K562 (cell line): Measurements from ENCODE around the gene CACNA2D4. TPM values are rescaled to one million over a fixed set of nuclear protein-coding genes. Genes with fewer than 3 reads are reported as not detected.

Experiments
- ATAC-seq: fragments of 200-7000 bp; cut with Tn5 transposase; 3 replicates; pipeline ENCODE4 v1.9.1; 2020; ENCODE audit warnings: moderate library complexity
- BruUV-seq: library from RNA; stranded (reverse); fragments of 400-500 nt; replicated peaks from 2 replicates; lab custom pipeline; 2021; lab: Mats Ljungman, UMichigan
- CTCF ChIA-PET: fragments of 300-600 bp; formaldehyde crosslinking; extraction: SDS; loops from one replicate; lab custom pipeline; 2021; ENCODE audit warnings: low intra/inter-chr PET ratio; lab: Yijun Ruan, JAX
- POLR2A ChIA-PET: fragments of 300-600, 350-650 bp; sonication (Branson Sonifier 250); formaldehyde crosslinking; extraction: SDS; loops from one replicate; lab custom pipeline; 2021; ENCODE audit warnings: antibody characterized with exemption, inconsistent platforms; lab: Yijun Ruan, JAX
- DNase-seq, 4 experiments: peaks; one replicate each; pipeline versions ENCODE4 v3.0.0 to v3.0.0-alpha.2; 2011 to 2018; ENCODE audit warnings: low spot score in 3 of 4, mixed read lengths in 3 of 4; ENCODE audit errors: extremely low read depth in 1 of 4
- FAIRE-seq: peaks from 2 replicates; lab custom pipeline; 2011; peaks lifted over from hg19 to GRCh38; lab: Jason Lieb, UNC
- H2AFZ ChIP-seq: 2 replicates; pipeline ENCODE4 v1.6.0; 2011; ENCODE audit warnings: low read depth, low read length, control low read depth, inconsistent platforms
- H3K27ac ChIP-seq: fragments of 200-600 bp; 3 replicates; pipeline ENCODE4 v1.8.0; 2011; ENCODE audit warnings: low read depth, mild to moderate bottlenecking, control low read depth, inconsistent platforms, low read length, moderate library complexity, mixed read lengths; ENCODE audit errors: extremely low read depth
- H3K27me3 ChIP-seq, 2 experiments: fragments of 300-600 bp in 1 of 2; 2 replicates in 1 of 2; 3 replicates in 1 of 2; pipeline versions ENCODE4 v1.6.0 to v1.8.0; 2011; ENCODE audit warnings: inconsistent platforms in 2 of 2, low read length in 2 of 2, mild to moderate bottlenecking in 1 of 2, mixed read lengths in 1 of 2, moderate library complexity in 1 of 2; ENCODE audit not compliant: control insufficient read depth in 2 of 2, insufficient read depth in 2 of 2
- H3K36me3 ChIP-seq: fragments of 300-600 bp; 3 replicates; pipeline ENCODE4 v1.8.0; 2011; ENCODE audit warnings: mild to moderate bottlenecking, low read length, inconsistent platforms; ENCODE audit not compliant: control insufficient read depth, insufficient read depth
- H3K4me1 ChIP-seq, 2 experiments: fragments of 200-600 bp in 1 of 2; replicated peaks in 1 of 2; 2 replicates in 1 of 2; 3 replicates in 1 of 2; pipeline versions ENCODE4 v1.5.1 to v1.8.0; 2011; ENCODE audit warnings: inconsistent platforms in 2 of 2, low read length in 2 of 2, mild to moderate bottlenecking in 1 of 2, mixed read lengths in 1 of 2, moderate library complexity in 1 of 2; ENCODE audit not compliant: control insufficient read depth in 2 of 2, insufficient read depth in 2 of 2
- H3K4me2 ChIP-seq: 2 replicates; pipeline ENCODE4 v1.6.1; 2011; ENCODE audit warnings: low read length, control low read depth, inconsistent platforms, mixed read lengths; ENCODE audit not compliant: insufficient read depth
- H3K4me3 ChIP-seq: fragments of 200-600 bp; sonication (generic), shearing (Covaris generic); 2 replicates; pipeline ENCODE4 v1.5.1; 2016; ENCODE audit warnings: control low read depth, inconsistent platforms
- H3K79me2 ChIP-seq: fragments of 200-600 bp; 3 replicates; pipeline ENCODE4 v1.8.0; 2011; ENCODE audit warnings: low read length, inconsistent platforms; ENCODE audit not compliant: control insufficient read depth, insufficient read depth
- H3K9ac ChIP-seq, 2 experiments: 2 replicates each; pipeline versions ENCODE4 v1.6.0 to v1.6.1; 2011; ENCODE audit warnings: low read depth in 2 of 2, low read length in 2 of 2, control low read depth in 1 of 2, inconsistent platforms in 1 of 2, mild to moderate bottlenecking in 1 of 2, mixed read lengths in 1 of 2; ENCODE audit not compliant: insufficient read depth in 1 of 2
- H3K9me1 ChIP-seq: one replicate; pipeline ENCODE4 v1.6.0; 2011; ENCODE audit warnings: inconsistent platforms, mild to moderate bottlenecking, low read length, moderate library complexity; ENCODE audit not compliant: control insufficient read depth, insufficient read depth
- H3K9me3 ChIP-seq: replicated peaks from 2 replicates; pipeline ENCODE4 v1.5.1; 2011; ENCODE audit warnings: low read depth, low read length, inconsistent platforms; ENCODE audit not compliant: control insufficient read depth, insufficient read depth
- H4K20me1 ChIP-seq: replicated peaks from 2 replicates; pipeline ENCODE4 v1.6.1; 2011; ENCODE audit warnings: low read length, inconsistent platforms, mixed read lengths; ENCODE audit not compliant: control insufficient read depth, insufficient read depth
- ATF1 ChIP-seq, 2 experiments: fragments of 450-650 bp in 1 of 2; IDR thresholded peaks; 2 replicates each; pipeline ENCODE4 v1.6.1; 2016; ENCODE audit warnings: missing compliant biosample characterization in 1 of 2, missing genetic modification characterization in 1 of 2
- BRF1 ChIP-seq: IDR thresholded peaks from 3 replicates; pipeline ENCODE4 v1.6.1; 2011; ENCODE audit warnings: borderline replicate concordance, mild to moderate bottlenecking; ENCODE audit not compliant: insufficient read length; ENCODE audit errors: extremely low read depth
- FOXJ2 ChIP-seq: fragments of 200-800 bp; sonication (Bioruptor generic); IDR thresholded peaks from 2 replicates; pipeline ENCODE4 v1.6.1; 2016; ENCODE audit warnings: missing genetic modification characterization, missing compliant biosample characterization
- MAFK ChIP-seq: IDR thresholded peaks from 2 replicates; pipeline ENCODE4 v1.6.1; 2011; ENCODE audit warnings: low read length, improper control_type of control experiment
- TSC22D4 ChIP-seq: fragments of 450-650 bp; IDR thresholded peaks from 2 replicates; pipeline ENCODE4 v1.6.1; 2016; ENCODE audit warnings: missing genetic modification characterization, missing biosample characterization, control low read depth
- WGBS: fragments of 100-300 bp; shearing (Covaris generic); methylation state at CpG from one replicate; pipeline ENCODE4 v1.1.6; 2016; ENCODE audit warnings: low coverage, mixed read lengths; ENCODE audit not compliant: insufficient coverage; ENCODE audit errors: missing lambda C conversion rate; 5-methylcytosine and 5-hydroxymethylcytosine counted together
- in situ Hi-C: fragments of 300-500 bp; cut with MboI; formaldehyde crosslinking; loops from 4 replicates; pipeline ENCODE4 v1.15.0; 2018; ENCODE audit warnings: inconsistent platforms, mixed read lengths
- intact Hi-C: fragments of 100-400 bp; cut with micrococcal nuclease; formaldehyde crosslinking; loops from 2 replicates; pipeline ENCODE4 v1.14.2; 2022
- polyA plus RNA-seq, 8 experiments: library from polyadenylated mRNA; depleted of rRNA in 4 of 8; stranded (reverse) in 5 of 8; unstranded in 3 of 8; fragments of >200 nt; fragmentation: Nextera tagmentation in 2 of 8; fragmentation: Illumina TruSeq in 1 of 8; extraction: Ambion mirVana in 2 of 8; extraction: Trizol in 1 of 8; gene quantifications; 2 replicates each; pipeline versions ENCODE4 v1.2.1 to v1.2.3, GENCODE V29; 2011 to 2014; ENCODE audit warnings: inconsistent platforms in 1 of 8, missing spikeins in 1 of 8
- total RNA-seq, 7 experiments: library from RNA; depleted of rRNA in 6 of 7; stranded (reverse); fragments of >200 nt in 6 of 7; fragmentation: Illumina TruSeq in 2 of 7; extraction: Trizol in 2 of 7; gene quantifications; 2 replicates each; pipeline versions ENCODE4 v1.2.1 to v1.2.3, GENCODE V29; 2011 to 2021; ENCODE audit warnings: low replicate concordance in 1 of 7

Gene CACNA2D4
- total and polyA plus RNA-seq, 9 of the 15 experiments (the other 6 are each of a cell fraction or from before 2014, with no cell fraction given): 0.04 to 0.69 (median 0.40) TPM; not detected in 3

DNA sequence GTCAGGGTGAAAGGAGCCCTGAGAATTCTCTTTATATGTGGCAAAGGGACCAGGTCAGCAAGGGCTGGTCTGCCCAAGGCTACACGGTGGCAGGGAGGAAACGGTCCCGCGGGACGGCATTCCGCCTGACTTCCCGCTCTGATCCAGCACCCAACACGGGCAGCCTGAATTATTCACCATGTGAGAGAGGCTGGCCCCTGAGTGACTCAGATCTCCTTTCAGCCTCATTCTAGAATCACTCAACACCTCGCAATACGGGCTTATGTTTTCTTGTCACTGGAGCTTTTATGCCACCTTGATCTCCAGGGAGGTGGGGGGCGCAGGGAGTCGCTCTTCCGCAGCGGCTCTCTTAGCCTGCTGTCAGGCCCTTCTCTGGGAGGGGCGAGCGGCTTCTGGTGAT lies 89.6 kb downstream of the CACNA2D4 start:
- H3K79me2 ChIP-seq: no peaks in the 10 kb centered on the region
- in situ Hi-C loops: no loop called here
- no peaks in the 10 kb centered on the region for H3K9me1 ChIP-seq
- no TSS peak for BruUV-seq
- TF ChIP-seq FOXJ2 (tag) (no peak), TSC22D4 (tag) (no peak), MAFK (no peak), ATF1 (CRISPR knock-in tag; IDR thresholded peaks at IDR 0.05) (no peak), ATF1 (tag; IDR thresholded peaks at IDR 0.05) (no peak), BRF1 (no peak)
- H3K27ac ChIP-seq: no peak overlapping the region
- H3K4me2 ChIP-seq: no peak overlapping the region
- H2AFZ ChIP-seq: no peak overlapping the region
- no peak for DNase-seq
- 24% methylated on average over 14 of the region's 16 CpGs for WGBS
- no peak for ATAC-seq
- FAIRE-seq: no peak
- no peak overlapping the region for H3K4me3 ChIP-seq
- CTCF ChIA-PET: no interaction called here
- POLR2A ChIA-PET: no interaction called here
- H3K9ac ChIP-seq: no peak overlapping the region
- H3K4me1 ChIP-seq: peaks cover 0 to 18% of the 10 kb centered on the region in 2 experiments; a peak in 2 of 5 replicates
- peaks cover 16 to 76% of the 10 kb centered on the region in 2 experiments; a peak in 3 of 5 replicates for H3K27me3 ChIP-seq
- H3K9me3 ChIP-seq: no peaks in the 10 kb centered on the region
- peaks cover 13% of the 10 kb centered on the region for H4K20me1 ChIP-seq
- intact Hi-C loops: no loop called here
- no peaks in the 10 kb centered on the region for H3K36me3 ChIP-seq
